Stimulated activated CD8-positive, alpha-beta memory T cell treated with anti-CD3 and anti-CD28 coated beads, Interleukin-12 subunit alpha, Interleukin-12 subunit beta, amount 100 ng/mL, for 1 hour (primary cell): ENCODE results near the gene FAM228B.
"Not testable (repeated sequence)": the region's sequence is repeated elsewhere in the genome, so short reads cannot be mapped to it uniquely, and the experiment has no call there.

Source experiments
- DNase-seq: peaks from one replicate; pipeline ENCODE4 v3.0.0-alpha.2; 2020; ENCODE audit warnings: low read depth

FAM228B gene

DNA sequence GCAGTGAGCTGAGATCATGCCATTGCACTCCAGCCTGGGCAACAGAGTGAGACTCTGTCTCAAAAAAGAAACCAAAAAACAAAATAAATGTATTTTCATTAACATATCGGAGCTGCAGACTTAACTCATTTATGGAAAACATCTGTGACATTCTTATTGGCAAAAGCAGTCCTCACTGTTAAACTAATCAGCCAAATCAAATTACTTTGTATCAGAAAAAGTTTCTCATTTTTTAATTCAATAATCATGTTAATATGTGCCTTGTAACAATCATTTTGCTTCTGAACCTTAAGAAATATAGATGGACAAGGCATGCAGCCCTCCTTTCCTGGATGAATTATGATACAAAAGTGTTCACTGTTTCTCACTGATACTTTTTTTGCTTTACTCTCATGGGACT is 20.6 kb upstream of the FAM228B start:
- DNase-seq: no peak

DNA sequence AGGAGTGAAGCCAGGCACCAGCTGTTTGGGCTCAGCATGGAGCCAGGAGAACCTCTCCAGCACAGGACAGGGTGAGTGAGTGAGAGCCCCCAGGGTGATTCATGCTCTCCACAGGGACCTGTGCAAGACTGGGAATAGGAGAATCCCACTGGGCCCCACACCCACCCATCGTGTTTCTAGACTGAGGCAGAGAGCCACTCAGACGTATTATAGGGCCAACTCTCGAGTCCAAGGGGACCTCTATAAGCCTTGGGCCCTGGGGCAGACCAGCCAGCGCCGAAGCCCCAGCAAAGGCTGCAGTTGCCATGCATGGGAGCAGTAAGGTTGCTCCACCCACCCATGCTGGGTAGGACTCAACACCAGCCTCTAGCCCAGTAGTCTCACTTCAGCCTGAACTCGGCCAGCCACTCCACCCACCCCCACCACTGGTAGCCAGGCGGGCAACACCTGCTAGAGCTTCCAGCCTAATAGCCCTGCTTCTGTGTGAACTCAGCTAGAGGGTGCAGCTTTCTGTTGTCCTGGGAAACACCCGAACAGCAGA is 19.1 kb upstream of the FAM228B start:
- no peak for DNase-seq

DNA sequence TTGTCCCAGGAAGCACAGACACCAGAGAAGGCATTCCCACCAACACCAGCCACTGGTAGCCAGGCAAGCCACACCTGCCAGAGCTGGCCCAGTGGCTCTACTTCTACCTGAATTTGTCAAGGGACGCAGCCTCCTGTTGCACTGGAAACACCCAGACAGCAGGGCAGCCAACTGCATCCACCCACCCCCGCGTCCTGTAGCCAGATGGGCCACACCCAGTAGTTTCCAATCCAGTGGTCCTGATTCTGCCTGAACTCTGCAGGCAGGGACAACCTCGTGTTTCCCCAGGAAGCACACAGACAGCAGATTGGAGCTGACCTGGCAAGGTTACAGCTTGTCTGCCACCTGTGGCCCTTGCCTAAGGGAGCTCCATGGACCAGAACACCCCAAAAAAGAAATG is 18.4 kb upstream of the FAM228B start:
- DNase-seq: no peak

DNA sequence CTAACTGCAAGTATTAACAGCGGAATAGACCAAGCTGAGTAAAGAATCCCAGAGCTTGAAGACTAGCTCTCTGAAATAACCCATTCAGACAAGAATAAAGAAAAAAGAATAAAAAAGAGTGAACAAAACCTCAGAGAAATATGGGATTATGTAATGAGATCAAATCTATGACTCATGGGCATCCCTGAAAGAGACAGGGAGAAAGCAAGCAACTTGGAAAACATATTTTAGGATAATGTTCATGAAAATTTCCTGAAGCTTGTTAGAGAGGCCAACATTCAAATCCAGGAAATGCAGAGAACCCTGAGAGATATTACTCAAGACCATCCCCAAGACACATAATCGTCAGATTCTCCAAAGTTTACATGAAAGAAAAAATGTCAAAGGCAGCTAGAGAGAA is 17.5 kb upstream of the FAM228B start:
- DNase-seq: no peak

DNA sequence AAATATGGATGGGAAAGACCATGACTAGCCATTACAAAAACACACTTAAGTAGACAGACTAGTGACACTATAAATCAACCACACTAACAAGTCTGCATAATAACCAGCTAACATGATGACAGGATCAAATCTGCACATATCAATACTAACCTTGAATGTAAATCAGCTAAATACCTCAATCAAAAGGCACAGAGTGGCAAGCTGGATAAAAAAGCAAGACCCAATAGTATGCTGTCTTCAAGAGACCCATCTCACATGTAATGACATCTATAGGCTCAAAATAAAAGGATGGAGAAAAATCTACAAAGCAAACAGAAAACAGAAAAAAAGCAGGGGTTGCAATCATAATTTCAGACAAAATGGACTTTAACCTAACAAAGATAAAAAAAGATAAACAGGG is 16.5 kb upstream of the FAM228B start:
- DNase-seq: no peak

DNA sequence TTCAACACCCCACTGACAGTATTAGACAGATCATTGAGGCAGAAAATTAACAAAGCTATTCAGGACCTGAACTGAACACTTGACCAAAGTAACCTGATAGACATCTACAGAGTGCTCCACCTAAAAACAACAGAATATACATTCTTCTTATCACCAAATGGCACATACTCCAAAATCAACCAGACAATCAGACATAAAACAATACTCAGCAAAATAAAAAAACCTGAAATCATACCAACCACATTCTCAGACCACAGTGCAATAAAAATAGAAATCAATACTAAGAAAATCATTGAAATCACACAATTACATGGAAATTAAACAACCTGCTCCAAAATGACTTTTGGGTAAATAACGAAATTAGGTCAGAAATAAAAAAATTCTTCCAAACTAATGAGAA is 15.9 kb upstream of the FAM228B start:
- DNase-seq: no peak

DNA sequence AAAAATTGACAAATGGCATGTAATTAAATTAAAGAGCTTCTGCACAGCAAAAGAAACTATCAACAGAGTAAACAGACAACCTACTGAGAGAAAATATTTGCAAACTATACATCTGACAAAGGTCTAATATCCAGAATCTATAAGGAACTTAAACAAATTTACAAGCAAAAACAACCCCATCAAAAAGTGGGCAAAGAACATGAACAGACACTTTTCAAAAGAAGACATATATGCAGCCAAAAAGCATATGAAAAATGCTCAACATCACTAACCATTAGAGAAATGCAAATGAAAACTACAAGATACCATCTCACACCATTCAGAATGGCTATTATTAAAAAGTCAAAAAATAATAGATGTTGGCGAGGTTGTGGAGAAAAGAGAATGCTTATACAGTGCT is 13.8 kb upstream of the FAM228B start:
- not testable (repeated sequence) for DNase-seq

DNA sequence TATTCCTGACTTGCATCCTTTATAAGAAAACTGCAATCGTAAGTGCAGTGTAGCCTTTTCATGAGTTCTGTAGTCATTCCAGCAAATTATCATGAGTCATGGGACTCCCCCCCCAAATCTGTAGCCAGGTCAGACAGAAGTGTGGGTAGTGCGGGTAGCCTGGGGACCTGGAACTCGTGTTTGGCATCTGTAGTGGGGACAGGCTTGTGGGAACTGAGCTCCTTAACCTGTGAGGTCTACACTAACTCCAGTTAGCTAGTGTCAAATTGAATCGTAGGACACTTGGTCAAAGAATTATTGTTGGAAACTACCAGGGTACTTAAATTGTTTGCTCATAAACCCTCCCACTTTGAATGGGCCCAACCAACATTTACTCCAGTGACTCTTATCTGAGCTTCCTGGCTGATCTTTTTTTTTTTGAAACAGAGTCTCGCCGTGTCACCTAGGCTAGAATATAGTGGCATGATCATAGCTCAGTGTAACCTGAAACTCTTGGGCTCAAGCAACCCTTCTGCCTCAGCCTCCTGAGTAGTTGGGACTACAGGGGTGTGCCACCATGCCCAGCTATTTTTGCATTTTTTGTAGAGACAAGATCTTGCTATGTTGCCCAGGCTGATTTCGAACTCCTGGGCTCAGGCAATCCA is 12.5 kb upstream of the FAM228B start:
- DNase-seq: no peak

DNA sequence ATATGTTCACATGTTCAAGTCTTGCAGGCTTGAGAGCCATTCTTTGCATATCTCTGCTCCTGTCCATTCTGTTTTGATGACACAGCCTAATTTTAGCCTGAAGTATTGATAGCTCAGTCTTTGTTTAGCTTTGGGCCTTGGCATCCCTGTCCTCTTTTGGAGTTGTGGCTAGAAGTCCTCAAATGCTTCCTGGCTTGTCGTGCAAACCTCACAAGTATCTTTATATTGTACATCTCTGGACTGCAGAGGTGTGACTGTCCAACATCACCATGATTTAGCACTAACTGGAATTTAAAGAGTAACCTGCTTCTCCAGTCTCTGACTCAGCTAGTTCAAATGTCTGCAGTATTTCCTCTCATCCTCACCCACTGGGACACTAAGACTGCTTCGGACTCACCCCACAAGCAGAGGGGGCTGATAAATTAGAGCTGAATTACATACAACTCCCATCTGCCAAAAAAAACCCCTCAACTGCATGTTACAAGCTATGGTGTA is 11.8 kb upstream of the FAM228B start:
- DNase-seq: no peak

DNA sequence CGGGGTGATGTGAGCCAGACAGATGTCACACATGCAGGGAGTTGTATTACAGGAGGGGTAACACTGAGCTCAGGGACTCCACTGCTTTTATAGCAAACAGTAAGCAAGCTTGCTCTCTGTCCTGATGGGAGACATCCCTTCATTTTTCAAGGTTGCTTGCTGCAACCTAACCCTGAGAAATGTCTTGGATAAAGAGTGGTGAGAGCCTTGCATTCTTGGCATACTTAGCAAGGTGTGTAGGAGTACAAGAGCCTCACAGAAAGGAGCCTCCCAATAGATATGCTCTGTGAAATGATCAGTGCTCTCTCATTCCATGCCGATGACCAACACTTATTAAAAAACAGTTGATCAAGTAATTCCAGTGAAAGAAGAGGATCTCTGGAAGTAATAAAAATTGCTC is 8.2 kb upstream of the FAM228B start:
- DNase-seq: no peak

DNA sequence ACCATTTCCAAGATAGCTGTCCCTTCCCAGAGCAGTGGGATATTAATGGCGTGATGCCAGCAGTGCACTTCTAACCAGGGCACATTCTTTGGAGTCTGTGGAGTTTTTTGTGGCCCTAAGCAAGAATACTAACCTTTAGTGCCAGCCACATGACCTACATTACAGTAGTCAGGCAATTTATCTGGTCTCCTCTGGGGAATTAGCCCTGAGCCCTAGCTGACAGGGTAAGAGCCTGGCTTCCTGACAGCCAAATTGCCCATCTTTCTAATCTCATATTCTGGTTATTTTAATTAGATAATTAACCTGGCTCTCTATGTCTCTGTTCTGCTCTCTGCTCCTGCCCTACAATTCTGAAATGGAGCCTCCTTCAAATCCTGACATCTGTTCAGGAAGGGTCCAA is 5.4 kb upstream of the FAM228B start:
- DNase-seq: no peak

DNA sequence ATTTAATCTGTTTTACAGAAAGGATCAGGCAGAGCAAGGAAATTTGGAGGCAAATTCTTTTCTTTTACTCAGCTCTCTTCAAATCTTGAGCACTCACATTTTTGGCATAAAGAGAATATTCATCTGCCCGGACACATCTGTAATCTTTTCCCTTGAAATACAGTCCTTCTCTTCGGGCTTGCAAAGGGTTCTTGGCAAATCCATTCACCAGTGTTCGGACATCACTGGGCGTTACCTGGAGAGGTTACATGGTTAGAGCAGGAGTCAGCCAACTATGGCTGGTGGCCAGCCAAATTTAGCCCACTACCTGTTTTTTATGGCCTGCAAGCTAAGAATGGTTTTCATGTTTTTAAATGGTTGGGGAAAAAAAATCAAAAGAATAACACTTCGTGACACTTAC is 2.2 kb upstream of the FAM228B start:
- no peak for DNase-seq

DNA sequence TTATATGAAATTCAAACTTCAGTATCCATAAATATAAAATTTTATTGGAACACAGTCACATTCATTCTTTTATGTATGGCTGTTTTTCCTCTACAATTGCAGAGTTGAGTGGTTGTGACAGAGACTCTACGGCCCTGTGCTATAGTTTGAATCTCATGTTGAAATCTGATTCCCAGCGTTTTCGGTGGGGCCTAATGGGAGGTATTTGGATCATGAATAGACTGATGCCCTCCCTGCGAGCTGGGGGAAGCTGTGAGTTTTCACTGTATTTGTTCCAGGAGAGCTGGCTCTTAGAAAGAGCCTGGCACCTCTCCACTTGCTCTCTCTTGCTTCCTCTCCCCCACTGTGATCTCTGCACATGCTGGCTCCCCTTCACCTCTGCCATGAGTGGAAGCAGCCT is 1.8 kb upstream of the FAM228B start:
- DNase-seq: no peak

DNA sequence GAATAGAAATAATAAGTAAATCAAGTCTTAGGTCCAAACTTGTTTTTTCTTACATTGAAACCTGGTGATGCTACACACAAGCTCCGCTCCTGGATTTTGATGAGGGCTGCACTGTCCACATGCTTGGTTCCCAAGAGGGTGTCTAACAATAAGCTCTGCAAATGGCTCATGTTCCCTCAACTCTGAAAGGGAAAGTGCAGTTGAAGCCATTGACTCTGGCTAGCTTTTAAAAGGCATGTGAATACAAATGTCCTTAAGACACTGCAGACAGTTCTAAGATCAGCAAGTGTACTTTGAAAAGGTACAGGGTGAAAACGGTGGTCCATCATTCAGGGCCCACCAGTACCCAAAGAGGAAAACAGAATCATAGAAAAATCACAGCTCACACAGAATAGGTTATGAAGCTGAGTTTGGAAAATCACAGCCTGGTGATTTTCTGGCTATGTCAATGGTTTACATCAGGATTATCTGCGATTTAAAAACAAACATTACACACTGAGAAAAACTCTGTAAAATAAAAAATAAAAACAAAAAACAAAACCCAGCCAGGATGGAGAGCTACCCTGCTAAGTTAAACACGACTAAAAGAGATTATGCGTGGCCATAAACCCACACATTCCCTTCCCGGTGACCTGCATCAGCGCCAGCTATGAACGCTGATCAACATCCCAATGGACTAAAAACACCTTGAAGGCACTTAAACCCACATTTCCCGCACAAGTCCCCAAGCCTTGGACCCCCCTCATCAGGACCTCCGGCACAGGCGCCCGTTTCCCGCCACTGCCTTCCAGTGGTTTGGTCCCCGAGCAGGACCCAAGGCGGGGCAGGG is 689 bp upstream of the FAM228B start:
- no peak for DNase-seq

DNA sequence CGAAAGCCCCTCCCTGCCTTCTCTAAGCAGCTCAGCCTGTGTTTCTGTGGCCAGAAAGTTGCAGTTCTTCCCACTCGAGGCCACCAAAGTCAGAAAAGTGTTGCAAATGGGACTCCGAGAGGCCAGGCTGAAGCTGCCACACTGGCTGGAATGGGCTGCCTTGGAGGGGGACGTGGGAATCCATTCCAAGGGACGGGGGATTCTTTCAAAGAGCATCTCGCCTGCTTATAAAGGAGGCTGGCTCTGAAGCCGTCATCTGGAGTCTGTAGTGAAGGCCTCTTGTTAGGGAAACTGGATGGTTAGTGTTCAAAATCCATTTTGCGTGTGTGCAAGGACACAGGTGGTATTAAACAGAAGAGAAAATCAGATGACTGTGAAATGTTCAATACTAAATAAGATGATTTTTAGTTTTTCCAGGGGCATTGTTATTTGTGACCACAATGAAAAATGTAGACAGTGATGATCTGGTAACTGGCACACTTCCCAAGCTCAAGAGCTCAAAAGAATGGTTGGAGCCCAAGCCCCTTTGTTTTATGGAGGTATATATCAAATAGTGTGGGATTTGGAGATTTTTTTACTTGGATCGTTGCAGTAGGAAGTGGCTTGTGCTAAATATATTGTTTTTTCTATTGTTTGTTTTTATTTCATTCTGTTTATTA is 782 bp downstream of the FAM228B start:
- no peak for DNase-seq

DNA sequence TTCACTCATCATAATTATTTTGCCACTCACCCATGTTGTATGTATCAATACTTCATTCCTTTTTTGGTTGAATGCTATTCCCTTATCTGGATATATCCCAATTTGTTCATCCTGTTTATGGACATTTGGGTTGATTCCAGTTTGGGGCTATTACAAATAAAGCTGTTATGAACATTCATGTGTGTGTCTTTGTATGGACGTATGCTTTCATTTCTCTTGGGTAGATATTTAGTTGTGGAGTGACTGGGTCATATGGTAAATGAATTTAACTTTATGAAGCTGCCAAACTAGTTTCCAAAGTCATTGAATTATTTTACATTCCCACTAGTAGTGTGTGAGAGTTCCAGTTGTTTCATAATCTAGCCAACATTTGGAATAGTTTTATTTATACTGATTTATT is 2.7 kb downstream of the FAM228B start:
- no peak for DNase-seq

DNA sequence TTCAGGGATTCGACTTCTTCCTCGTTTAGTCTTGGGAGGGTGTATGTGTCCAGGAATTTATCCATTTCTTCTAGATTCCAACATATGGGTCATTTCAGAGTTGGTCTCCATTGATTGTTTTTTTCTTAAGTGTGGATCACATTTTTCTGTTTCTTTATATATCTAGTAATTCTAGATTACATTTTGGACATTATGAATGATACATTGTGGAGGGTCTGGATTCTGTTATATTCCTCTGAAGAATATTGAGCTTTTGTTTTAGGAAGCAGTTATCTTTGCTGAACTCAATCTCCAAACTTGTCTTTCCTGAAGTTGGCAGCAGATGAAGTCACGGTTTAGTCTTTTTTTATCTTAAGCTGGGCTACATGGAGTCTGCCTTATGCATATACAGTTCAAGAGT is 9.3 kb downstream of the FAM228B start:
- DNase-seq: no peak

DNA sequence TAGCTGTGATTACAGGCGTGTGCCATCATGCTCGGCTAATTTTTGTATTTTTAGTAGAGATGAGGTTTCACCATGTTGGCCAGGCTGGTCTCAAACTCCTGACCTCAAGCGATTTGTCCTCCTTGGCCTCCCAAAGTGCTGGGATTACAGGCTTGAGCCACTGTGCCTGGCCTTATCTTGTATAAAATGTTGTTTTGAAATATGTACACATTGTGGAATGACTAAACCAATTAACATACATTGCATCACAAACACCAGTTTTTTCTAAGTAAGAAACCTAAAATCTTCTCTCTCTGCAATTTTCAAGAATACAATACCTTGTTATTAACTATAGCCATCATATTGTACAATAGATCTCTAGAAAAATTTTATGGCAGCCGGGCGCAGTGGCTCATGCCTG is 17.0 kb downstream of the FAM228B start:
- not testable (repeated sequence) for DNase-seq

DNA sequence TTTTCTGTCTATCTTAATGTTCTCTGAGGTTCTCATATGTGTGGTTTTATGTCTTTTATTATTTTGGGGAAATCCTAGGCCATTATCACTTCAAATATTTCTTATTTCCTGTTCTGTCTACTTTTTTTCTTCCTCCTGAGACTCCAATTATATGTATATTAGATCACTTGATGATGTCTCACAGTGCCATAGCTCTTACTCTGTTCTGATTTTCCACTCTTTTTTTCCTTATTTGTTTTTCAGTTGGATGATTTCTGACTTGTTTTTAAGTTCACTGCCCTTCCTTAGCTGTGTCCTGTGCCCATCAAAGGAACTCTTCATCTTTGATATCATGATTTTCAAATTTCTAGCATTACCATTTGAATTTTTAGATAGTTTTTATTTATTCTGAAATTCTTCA is 24.1 kb downstream of the FAM228B start:
- DNase-seq: no peak

DNA sequence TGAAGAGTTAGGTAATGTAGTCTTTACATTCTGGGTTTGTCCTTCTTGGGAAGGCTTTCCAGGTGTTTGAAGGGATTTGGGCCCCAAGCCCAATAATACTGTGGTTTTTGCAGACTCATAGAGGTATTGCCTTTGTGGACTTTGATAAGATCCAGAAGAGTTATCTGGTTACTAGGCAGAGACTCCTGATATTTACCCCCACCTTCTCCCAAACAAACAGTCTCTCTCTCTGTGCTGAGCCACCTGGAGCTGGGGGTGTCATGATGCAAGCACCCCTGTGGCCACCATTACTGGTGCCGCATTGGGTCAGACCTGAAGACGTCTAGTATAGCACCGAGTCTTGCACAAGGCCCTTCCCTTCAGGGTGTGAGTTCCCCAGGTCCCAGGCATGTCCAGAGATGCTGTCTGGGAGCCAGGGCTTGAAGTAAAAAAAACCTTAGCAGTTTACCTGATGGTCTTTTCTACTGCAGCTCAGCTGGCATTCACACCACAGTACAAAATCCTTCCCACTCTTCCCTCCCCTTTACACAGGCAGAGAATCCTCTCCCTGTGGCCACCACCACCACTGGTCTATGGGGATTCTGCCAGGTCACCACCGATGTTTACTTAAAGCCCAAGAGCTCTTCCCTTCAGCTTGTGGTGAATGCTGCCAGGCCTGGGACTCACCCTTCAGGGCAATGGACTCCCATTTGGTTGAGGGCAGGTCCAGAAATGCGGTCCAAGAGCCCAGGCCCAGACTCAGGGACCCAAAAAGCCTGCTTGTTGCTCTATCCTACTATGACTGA is 29.3 kb downstream of the FAM228B start:
- no peak for DNase-seq

DNA sequence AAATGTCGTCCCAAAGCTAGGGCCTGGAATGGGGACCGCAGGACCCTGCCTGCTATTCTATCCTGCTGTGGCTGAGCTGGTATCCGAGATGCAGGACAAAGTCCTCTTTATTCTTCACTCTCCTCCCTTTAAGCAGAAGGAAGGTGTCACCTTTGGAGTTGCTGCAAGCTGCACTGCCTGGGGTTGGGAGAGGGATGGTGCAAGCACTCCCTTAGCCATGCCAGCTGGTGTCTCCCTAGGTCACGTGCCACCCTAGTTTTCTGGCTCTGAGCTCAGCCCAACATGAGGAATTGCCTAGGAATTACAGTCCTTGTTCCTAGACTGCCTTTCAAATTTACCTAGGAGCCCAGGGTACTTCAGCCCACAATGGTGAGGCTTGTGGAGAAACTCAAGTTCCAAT is 30.2 kb downstream of the FAM228B start:
- DNase-seq: no peak

DNA sequence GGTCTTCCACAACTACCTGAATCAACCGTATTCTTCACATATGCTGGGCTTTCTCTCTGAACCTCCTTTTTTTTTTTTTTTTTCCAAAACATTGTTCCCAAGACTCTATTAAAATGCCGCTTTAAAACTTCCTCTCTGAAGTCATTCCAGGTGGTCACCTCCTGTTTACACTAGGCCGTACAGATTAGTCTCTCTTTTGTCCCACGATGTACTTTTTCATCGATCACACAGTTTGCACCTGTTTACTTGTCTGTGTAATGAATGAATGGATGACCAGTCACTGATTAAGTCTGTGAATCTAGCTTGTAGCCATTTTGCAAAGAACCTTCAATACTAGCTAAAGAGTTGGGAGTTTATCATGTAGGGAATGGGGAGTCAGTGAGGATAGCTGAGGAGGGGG is 34.9 kb downstream of the FAM228B start:
- no peak for DNase-seq
